OCI-LY7 (cell line): ENCODE measurements around the gene RALBP1.

ENCODE experiments used
- EZH2phosphoT487 ChIP-seq: fragments of 200-600 bp; sonication (generic); IDR thresholded peaks from 2 replicates; pipeline ENCODE4 v1.6.1; 2018; ENCODE audit warnings: low read depth, borderline replicate concordance, mild to moderate bottlenecking, mixed run types, antibody characterized with exemption, low read length, moderate library complexity, mixed read lengths
- TF ChIP-seq, protein P1 (sequence below): fragments of 200-600 bp; sonication (generic); conservative IDR thresholded peaks from 2 replicates; pipeline ENCODE4 v1.5.1; 2014; ENCODE audit warnings: mild to moderate bottlenecking, antibody characterized with exemption, low read length, moderate library complexity, mixed read lengths

DNA sequence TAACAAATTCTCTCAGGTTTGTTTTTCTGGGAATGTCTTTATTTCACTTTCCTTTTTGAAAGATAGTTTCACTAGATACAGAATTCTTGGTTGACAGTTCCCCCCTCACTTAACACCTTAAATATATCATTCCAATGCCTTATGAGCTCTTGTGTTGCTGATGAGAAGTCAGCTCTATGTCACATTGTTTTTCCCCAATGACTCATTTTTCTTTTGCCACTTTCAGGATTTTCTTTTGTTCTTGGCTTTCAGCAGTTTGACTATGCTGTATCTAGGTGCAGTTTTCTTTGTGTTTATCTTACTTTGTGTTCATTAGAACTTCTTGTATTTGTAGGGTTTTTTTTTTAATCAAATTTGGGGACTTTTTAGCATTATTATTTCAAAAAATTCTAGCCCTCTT lies 5.6 kb upstream of the RALBP1 start:
- TF ChIP-seq, protein P1, sequence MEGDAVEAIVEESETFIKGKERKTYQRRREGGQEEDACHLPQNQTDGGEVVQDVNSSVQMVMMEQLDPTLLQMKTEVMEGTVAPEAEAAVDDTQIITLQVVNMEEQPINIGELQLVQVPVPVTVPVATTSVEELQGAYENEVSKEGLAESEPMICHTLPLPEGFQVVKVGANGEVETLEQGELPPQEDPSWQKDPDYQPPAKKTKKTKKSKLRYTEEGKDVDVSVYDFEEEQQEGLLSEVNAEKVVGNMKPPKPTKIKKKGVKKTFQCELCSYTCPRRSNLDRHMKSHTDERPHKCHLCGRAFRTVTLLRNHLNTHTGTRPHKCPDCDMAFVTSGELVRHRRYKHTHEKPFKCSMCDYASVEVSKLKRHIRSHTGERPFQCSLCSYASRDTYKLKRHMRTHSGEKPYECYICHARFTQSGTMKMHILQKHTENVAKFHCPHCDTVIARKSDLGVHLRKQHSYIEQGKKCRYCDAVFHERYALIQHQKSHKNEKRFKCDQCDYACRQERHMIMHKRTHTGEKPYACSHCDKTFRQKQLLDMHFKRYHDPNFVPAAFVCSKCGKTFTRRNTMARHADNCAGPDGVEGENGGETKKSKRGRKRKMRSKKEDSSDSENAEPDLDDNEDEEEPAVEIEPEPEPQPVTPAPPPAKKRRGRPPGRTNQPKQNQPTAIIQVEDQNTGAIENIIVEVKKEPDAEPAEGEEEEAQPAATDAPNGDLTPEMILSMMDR, result no peak
- no peak for TF ChIP-seq EZH2phosphoT487
